Kidney (tissue), 14 donors: Measurements from ENCODE around the gene WDR91. TPM values are rescaled to one million over a fixed set of nuclear protein-coding genes. Genes with fewer than 3 reads are reported as not detected.

Experiments used
- DNase-seq, 5 donors: peaks; one replicate each; pipeline ENCODE4 v3.0.0-alpha.2; 2013 to 2020
- FAIRE-seq: peaks from 2 replicates; lab custom pipeline; 2012; peaks lifted over from hg19 to GRCh38; lab: Jason Lieb, UNC
- H3K27ac ChIP-seq, 2 donors: one replicate each; pipeline ENCODE4 v1.7.0; 2013; ENCODE audit warnings: low read depth in 2 of 2, low read length in 2 of 2, inconsistent platforms in 1 of 2
- H3K27me3 ChIP-seq: one replicate; pipeline ENCODE4 v1.7.1; 2013; ENCODE audit warnings: low read length, inconsistent platforms; ENCODE audit not compliant: control insufficient read depth, insufficient read depth
- H3K36me3 ChIP-seq, 3 donors: one replicate each; pipeline versions ENCODE4 v1.7.0 to v1.7.1; 2013; ENCODE audit warnings: low read length in 3 of 3, control low read depth in 1 of 3, inconsistent platforms in 1 of 3; ENCODE audit not compliant: insufficient read depth in 3 of 3, control insufficient read depth in 2 of 3
- H3K4me1 ChIP-seq, 3 donors: one replicate each; pipeline versions ENCODE4 v1.7.0 to v1.7.1; 2013; ENCODE audit warnings: low read length in 3 of 3, inconsistent platforms in 1 of 3, low read depth in 1 of 3; ENCODE audit not compliant: control insufficient read depth in 2 of 3, insufficient read depth in 2 of 3
- H3K4me3 ChIP-seq, 3 donors: one replicate each; pipeline versions ENCODE4 v1.7.0 to v1.8.1; 2013; ENCODE audit warnings: low read length in 3 of 3, control low read depth in 1 of 3, inconsistent platforms in 1 of 3
- H3K9ac ChIP-seq, 3 donors: one replicate each; pipeline versions ENCODE4 v1.7.0 to v1.7.1; 2013; ENCODE audit warnings: low read length in 3 of 3, control low read depth in 1 of 3, inconsistent platforms in 1 of 3
- H3K9me3 ChIP-seq, 3 donors: one replicate each; pipeline versions ENCODE4 v1.7.0 to v1.7.1; 2013; ENCODE audit warnings: low read length in 3 of 3, control low read depth in 1 of 3, inconsistent platforms in 1 of 3; ENCODE audit not compliant: control insufficient read depth in 2 of 3, insufficient read depth in 1 of 3
- CTCF ChIP-seq: IDR thresholded peaks from 3 replicates; pipeline ENCODE4 v1.5.1; 2012; ENCODE audit warnings: mild to moderate bottlenecking, moderate library complexity, borderline replicate concordance; ENCODE audit not compliant: insufficient read depth; ENCODE audit errors: extremely low read depth
- intact Hi-C: fragments of 100-400 bp; cut with DNase I; formaldehyde crosslinking; loops from one replicate; pipeline ENCODE4 v1.11.1; 2022
- polyA plus RNA-seq: library from polyadenylated mRNA; stranded (reverse); fragments of 350-450 nt; fragmentation: Illumina TruSeq; extraction: RNeasy Lipid Tissue Mini Kit (QIAGEN cat#74804); gene quantifications from one replicate; pipeline ENCODE4 v1.2.3, GENCODE V29; 2014; ENCODE audit warnings: low read depth, low replicate concordance; ENCODE audit not compliant: insufficient read depth
- total RNA-seq: library from RNA; stranded (reverse); fragmentation: NEBNext Ultra II Directional; extraction: Animal tissue kit (Norgen Biotek cat#: 25700); gene quantifications from one replicate; pipeline ENCODE4 v1.2.1, GENCODE V29; 2021
- donor health status: control.
- donor health status: control.
- donor health status: control.
- donor health status: control.
- donor health status: control.
- donor health status: DM: yes; HTN: yes; CAD: no.
- donor health status: Normal renal cell carcinoma (clear cell type).

Gene WDR91
- total and polyA plus RNA-seq, 2 donors from 2014 or later = 27.8 to 73.9 TPM

DNA sequence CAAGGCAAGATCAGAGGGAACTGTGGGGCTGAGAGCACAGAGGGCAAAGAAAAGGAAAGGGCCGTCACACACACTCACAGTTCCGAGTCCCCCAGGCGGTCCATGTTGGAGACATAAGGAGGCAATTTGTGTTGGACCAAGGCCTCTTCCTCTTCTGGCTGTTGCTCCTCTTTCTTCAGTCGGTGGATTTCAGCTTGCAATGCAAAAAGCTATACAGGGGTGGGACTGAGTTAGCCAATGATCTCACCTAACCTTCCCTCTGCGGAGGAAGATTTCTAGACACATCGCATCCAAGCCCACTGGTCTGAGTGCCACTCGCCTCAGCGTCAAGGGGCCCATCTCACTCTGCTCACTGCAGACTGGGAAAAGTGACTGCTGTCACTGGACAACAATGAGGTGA, 5.5 kb downstream of the WDR91 start:
- no peak for FAIRE-seq
- Histone ChIP-seq H3K4me3 (peak overlapping the region in 1 of 3 donors; percentile 2), H3K27ac (peak overlapping the region; percentile 68 to 82), H3K27me3 (no peaks in the 10 kb centered on the region), H3K9ac (peak overlapping the region in 2 of 3 donors; percentile 1 to 26), H3K9me3 (no peaks in the 10 kb centered on the region), H3K4me1 (peaks cover 0 to 51% (median 21%) of the 10 kb centered on the region in 3 donors), H3K36me3 (peaks cover 7 to 25% (median 8%) of the 10 kb centered on the region in 3 donors)
- intact Hi-C loops = no loop called here
- DNase-seq = peak in 1 of 5 donors; percentile 26
- TF ChIP-seq CTCF = no peak

GRCh38 chr7:135204876-135205275, 6.5 kb downstream of the WDR91 start:
- H3K27ac ChIP-seq = peak overlapping the region; percentile 51 to 82

GRCh38 chr7:135204341-135204749, 7.0 kb downstream of the WDR91 start:
- H3K27me3 ChIP-seq = no peaks in the 10 kb centered on the region
- no peak for DNase-seq
- FAIRE-seq = no peak
- no peak for TF ChIP-seq CTCF
- peak overlapping the region in 2 of 3 donors; percentile 11 to 44 for H3K4me3 ChIP-seq
- peaks cover 0 to 49% (median 31%) of the 10 kb centered on the region in 3 donors for H3K4me1 ChIP-seq
- H3K36me3 ChIP-seq = peaks cover 10 to 38% (median 11%) of the 10 kb centered on the region in 3 donors
- intact Hi-C loops = no loop called here
- H3K27ac ChIP-seq = peak overlapping the region; percentile 30 to 61
- no peaks in the 10 kb centered on the region for H3K9me3 ChIP-seq
- no peak overlapping the region for H3K9ac ChIP-seq

More at GRCh38 chr7:135204876-135205275, 6.5 kb downstream of the WDR91 start:
- no peak for FAIRE-seq
- intact Hi-C loops = no loop called here
- Histone ChIP-seq H3K27me3 (no peaks in the 10 kb centered on the region), H3K9me3 (no peaks in the 10 kb centered on the region), H3K9ac (peak overlapping the region in 1 of 3 donors; percentile 32), H3K36me3 (peaks cover 7 to 34% (median 11%) of the 10 kb centered on the region in 3 donors), H3K4me3 (peak overlapping the region in 1 of 3 donors; percentile 20), H3K4me1 (peaks cover 0 to 51% (median 27%) of the 10 kb centered on the region in 3 donors)
- DNase-seq = no peak
- no peak for TF ChIP-seq CTCF

GRCh38 chr7:135201350-135201749, 10.0 kb downstream of the WDR91 start:
- peaks cover 0 to 36% (median 31%) of the 10 kb centered on the region in 3 donors for H3K4me1 ChIP-seq
- H3K27ac ChIP-seq = peak overlapping the region; percentile 37 to 48
- H3K9me3 ChIP-seq = no peaks in the 10 kb centered on the region
- DNase-seq (no peak), FAIRE-seq (no peak)
- peak overlapping the region in 1 of 3 donors; percentile 23 for H3K9ac ChIP-seq
- intact Hi-C loops = no loop called here
- no peaks in the 10 kb centered on the region for H3K27me3 ChIP-seq
- peaks cover 13 to 67% (median 20%) of the 10 kb centered on the region in 3 donors for H3K36me3 ChIP-seq
- peak overlapping the region in 1 of 3 donors; percentile 44 for H3K4me3 ChIP-seq
- no peak for TF ChIP-seq CTCF
